ENCODE results near the gene PTGES3. TPM values are rescaled to one million over a fixed set of nuclear protein-coding genes. Genes with fewer than 3 reads are reported as not detected.

Gene PTGES3
- total and polyA plus RNA-seq, 12 donors = 47.3 to 296 (median 94.4) TPM

DNA sequence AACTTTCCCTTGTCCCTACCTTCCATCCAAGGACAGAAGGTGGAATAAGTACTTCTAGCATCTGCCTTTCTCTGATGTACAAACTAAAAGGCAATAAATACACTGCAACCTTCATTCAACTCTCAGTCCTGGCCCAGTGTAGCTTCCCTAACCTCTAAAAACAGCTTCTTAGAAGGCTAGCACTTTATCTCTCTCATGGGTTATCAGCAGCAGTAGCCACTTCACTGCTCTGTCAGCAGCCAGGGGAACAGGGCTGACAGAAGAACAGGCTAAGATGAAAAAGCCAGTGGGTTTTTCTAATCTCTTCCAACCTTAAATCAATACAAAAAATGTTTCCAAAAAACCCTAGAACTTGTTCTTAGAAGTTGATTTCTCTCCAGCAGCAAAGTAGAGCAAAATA, 71.2 kb downstream of the PTGES3 start:
- Histone ChIP-seq H3K27ac (no peak overlapping the region), H3K36me3 (replicated peaks in 1 of 2) (peaks cover 0 to 83% of the 10 kb centered on the region in 2 donors), H3K4me3 (no peak overlapping the region), H3K27me3 (no peaks in the 10 kb centered on the region), H3K4me1 (replicated peaks in 1 of 2) (peaks cover 0 to 20% of the 10 kb centered on the region in 2 donors), H3K9me3 (replicated peaks in 1 of 3) (no peaks in the 10 kb centered on the region)
- intact Hi-C loops (cut with DNase I) = no loop called here
- no peak for TF ChIP-seq POLR2A (IDR thresholded peaks at IDR 0.05)
- TF ChIP-seq, protein P1, sequence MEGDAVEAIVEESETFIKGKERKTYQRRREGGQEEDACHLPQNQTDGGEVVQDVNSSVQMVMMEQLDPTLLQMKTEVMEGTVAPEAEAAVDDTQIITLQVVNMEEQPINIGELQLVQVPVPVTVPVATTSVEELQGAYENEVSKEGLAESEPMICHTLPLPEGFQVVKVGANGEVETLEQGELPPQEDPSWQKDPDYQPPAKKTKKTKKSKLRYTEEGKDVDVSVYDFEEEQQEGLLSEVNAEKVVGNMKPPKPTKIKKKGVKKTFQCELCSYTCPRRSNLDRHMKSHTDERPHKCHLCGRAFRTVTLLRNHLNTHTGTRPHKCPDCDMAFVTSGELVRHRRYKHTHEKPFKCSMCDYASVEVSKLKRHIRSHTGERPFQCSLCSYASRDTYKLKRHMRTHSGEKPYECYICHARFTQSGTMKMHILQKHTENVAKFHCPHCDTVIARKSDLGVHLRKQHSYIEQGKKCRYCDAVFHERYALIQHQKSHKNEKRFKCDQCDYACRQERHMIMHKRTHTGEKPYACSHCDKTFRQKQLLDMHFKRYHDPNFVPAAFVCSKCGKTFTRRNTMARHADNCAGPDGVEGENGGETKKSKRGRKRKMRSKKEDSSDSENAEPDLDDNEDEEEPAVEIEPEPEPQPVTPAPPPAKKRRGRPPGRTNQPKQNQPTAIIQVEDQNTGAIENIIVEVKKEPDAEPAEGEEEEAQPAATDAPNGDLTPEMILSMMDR (IDR thresholded peaks at IDR 0.05) = no peak
- DNase-seq = no peak

DNA sequence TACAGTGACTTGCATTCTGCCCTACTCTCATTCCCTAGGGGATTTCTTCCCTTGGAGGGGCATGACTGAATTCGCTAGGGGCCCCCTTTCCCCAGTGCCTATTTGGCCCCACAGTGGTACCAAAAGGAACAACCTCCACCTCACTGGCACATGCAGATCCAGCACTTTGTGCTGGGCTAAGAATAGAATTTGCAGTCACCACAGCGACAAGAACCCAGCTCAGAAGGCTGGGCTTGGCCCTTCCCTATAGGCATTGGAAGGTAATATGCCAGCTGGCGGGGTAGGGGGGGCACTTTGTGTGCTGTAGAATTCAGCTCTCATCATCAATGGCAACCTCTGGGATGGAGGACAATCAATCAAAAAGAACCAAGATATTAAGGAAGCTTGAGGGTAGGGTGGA, 71.8 kb downstream of the PTGES3 start:
- Histone ChIP-seq H3K36me3 (replicated peaks in 1 of 2) (peaks cover 0 to 85% of the 10 kb centered on the region in 2 donors), H3K27ac (no peak overlapping the region), H3K4me3 (no peak overlapping the region), H3K9me3 (replicated peaks in 1 of 3) (no peaks in the 10 kb centered on the region), H3K4me1 (replicated peaks in 1 of 2) (peaks cover 0 to 24% of the 10 kb centered on the region in 2 donors), H3K27me3 (no peaks in the 10 kb centered on the region)
- TF ChIP-seq, protein P1 (IDR thresholded peaks at IDR 0.05) = no peak
- TF ChIP-seq POLR2A (IDR thresholded peaks at IDR 0.05) = no peak
- intact Hi-C loops (cut with DNase I) = no loop called here
- 85 to 100% (median 90%) methylated on average over 2 to 3 of the region's 3 CpGs for WGBS, 4 donors
- DNase-seq = no peak

DNA sequence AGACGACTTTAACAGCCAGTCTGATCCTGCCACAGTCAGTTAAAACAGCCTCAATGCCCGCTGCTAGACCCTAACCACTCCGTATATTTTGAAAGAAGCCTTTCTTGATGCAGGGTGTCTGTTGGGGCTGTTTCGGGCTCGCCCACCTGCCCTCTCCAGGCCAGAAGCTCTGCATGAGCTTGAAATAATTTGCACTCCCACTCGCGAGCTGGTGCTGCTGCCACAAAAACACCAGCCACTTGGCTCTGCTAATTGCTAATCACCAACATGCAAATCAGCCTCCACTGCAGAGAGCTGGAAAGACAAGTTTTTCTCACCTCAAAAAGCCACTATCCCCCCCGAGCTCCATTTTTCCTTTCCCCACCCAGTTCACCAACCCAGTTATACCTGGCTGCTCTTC, 73.5 kb downstream of the PTGES3 start:
- intact Hi-C loops (cut with DNase I) = no loop called here
- no peak for DNase-seq
- Histone ChIP-seq H3K27me3 (no peaks in the 10 kb centered on the region), H3K36me3 (replicated peaks in 1 of 2) (peaks cover 0 to 90% of the 10 kb centered on the region in 2 donors), H3K4me1 (replicated peaks in 1 of 2) (peaks cover 0 to 26% of the 10 kb centered on the region in 2 donors), H3K9me3 (replicated peaks in 1 of 3) (no peaks in the 10 kb centered on the region), H3K27ac (no peak overlapping the region), H3K4me3 (no peak overlapping the region)
- WGBS, 4 donors = 83 to 90% (median 88%) methylated on average over 8 of the region's 8 CpGs
- no peak for TF ChIP-seq POLR2A (IDR thresholded peaks at IDR 0.05)
- TF ChIP-seq, protein P1 (IDR thresholded peaks at IDR 0.05) = no peak

Small RNAs within 50 kb of the gene (small RNA-seq; reads per million reads assigned to genes)
- gene RN7SL809P = 0 reads per million in 2 donors
- gene SNORD59A = 37,374 to 42,817 reads per million in 2 donors

Other genes starting within 250 kb of the PTGES3 start
- 1 to 10 TPM; 5.9 to 9.3 (median 7.3) TPM for gene TIMELESS, start 238.9 kb downstream of the PTGES3 start, total RNA-seq
- 1 to 10 TPM; 4.6 to 5.6 (median 5.3) TPM for gene TIMELESS, start 238.9 kb downstream of the PTGES3 start, polyA plus RNA-seq
- 1 to 10 TPM in 1 of 9 donors, under 1 TPM in 3, not detected in 5; 0.32 to 1.6 (median 0.39) TPM for gene MIP, start 233.6 kb downstream of the PTGES3 start, total RNA-seq
- gene MIP, start 233.6 kb downstream of the PTGES3 start, polyA plus RNA-seq = under 1 TPM; 0.08 to 0.24 (median 0.17) TPM
- 1 to 10 TPM; 2.8 to 6.5 (median 5.3) TPM for gene SPRYD4, start 219.7 kb downstream of the PTGES3 start, total RNA-seq
- 1 to 10 TPM; 2.5 to 5.6 (median 3.2) TPM for gene SPRYD4, start 219.7 kb downstream of the PTGES3 start, polyA plus RNA-seq
- 1 to 10 TPM in 5 of 9 donors, under 1 TPM in 3, not detected in 1; 0.17 to 3.3 (median 1.1) TPM for gene GLS2, start 200.1 kb downstream of the PTGES3 start, total RNA-seq
- gene GLS2, start 200.1 kb downstream of the PTGES3 start, polyA plus RNA-seq = 1 to 10 TPM; 1.5 to 5.3 (median 1.6) TPM
- 10 to 100 TPM in 8 of 9 donors, 1 to 10 TPM in 1; 9.6 to 41.5 (median 24.0) TPM for gene RBMS2, start 166.5 kb downstream of the PTGES3 start, total RNA-seq
- gene RBMS2, start 166.5 kb downstream of the PTGES3 start, polyA plus RNA-seq = 10 to 100 TPM in 2 of 3 donors, 1 to 10 TPM in 1; 7.6 to 20.9 (median 11.3) TPM
- gene BAZ2A, start 58.0 kb downstream of the PTGES3 start, total RNA-seq = 10 to 100 TPM; 25.5 to 96.0 (median 79.7) TPM
- 100 to 1,000 TPM in 1 of 3 donors, 10 to 100 TPM in 2; 21.9 to 115 (median 65.2) TPM for gene BAZ2A, start 58.0 kb downstream of the PTGES3 start, polyA plus RNA-seq
- gene ATP5F1B, start 42.3 kb downstream of the PTGES3 start, total RNA-seq = 1,000 to 10,000 TPM in 1 of 9 donors, 100 to 1,000 TPM in 8; 512 to 1,073 (median 830) TPM
- 1,000 to 10,000 TPM in 1 of 3 donors, 100 to 1,000 TPM in 2; 306 to 1,296 (median 573) TPM for gene ATP5F1B, start 42.3 kb downstream of the PTGES3 start, polyA plus RNA-seq
- gene NACA, start 37.0 kb upstream of the PTGES3 start, total RNA-seq = 1,000 to 10,000 TPM in 5 of 9 donors, 100 to 1,000 TPM in 4; 757 to 1,597 (median 1,185) TPM
- 1,000 to 10,000 TPM; 1,445 to 1,809 (median 1,599) TPM for gene NACA, start 37.0 kb upstream of the PTGES3 start, polyA plus RNA-seq
- 1 to 10 TPM in 7 of 9 donors, under 1 TPM in 2; 0.78 to 9.1 (median 4.7) TPM for gene PRIM1, start 64.0 kb upstream of the PTGES3 start, total RNA-seq
- gene PRIM1, start 64.0 kb upstream of the PTGES3 start, polyA plus RNA-seq = 1 to 10 TPM; 1.3 to 7.2 (median 2.8) TPM
- gene HSD17B6, start 75.0 kb upstream of the PTGES3 start, total RNA-seq = 1 to 10 TPM in 8 of 9 donors, not detected in 1; 1.1 to 7.2 (median 2.2) TPM
- gene HSD17B6, start 75.0 kb upstream of the PTGES3 start, polyA plus RNA-seq = 1 to 10 TPM in 2 of 3 donors, under 1 TPM in 1; 0.37 to 5.3 (median 2.5) TPM
- under 1 TPM in 1 of 9 donors, not detected in 8; 0.06 TPM for gene SDR9C7, start 246.1 kb upstream of the PTGES3 start, total RNA-seq
- gene SDR9C7, start 246.1 kb upstream of the PTGES3 start, polyA plus RNA-seq = not detected